K562 (cell line): Measurements from ENCODE around the gene RNF224. TPM values are rescaled to one million over a fixed set of nuclear protein-coding genes. Genes with fewer than 3 reads are reported as not detected.
A peak's percentile ranks its signal among the peaks of the same experiment; 100 is the strongest.

Source experiments
- GABPA ChIP-seq: fragments of 200-800 bp; sonication (Bioruptor generic); conservative IDR thresholded peaks from 2 replicates; pipeline ENCODE4 v1.6.1; 2016; ENCODE audit warnings: low read depth, missing genetic modification characterization, missing compliant biosample characterization
- HMGN3 ChIP-seq: IDR thresholded peaks from 2 replicates; pipeline ENCODE4 v1.6.1; 2011; ENCODE audit warnings: borderline replicate concordance, low read depth, mild to moderate bottlenecking, mixed read lengths, low read length; ENCODE audit not compliant: insufficient read length; ENCODE audit errors: extremely low read depth
- MXD1 ChIP-seq: fragments of 250-450 bp; sonication (Bioruptor Pico); IDR thresholded peaks from 2 replicates; pipeline ENCODE4 v1.8.0; 2021; ENCODE audit warnings: borderline replicate concordance, mild to moderate bottlenecking, moderate library complexity; ENCODE audit not compliant: poor library complexity, severe bottlenecking
- MYNN ChIP-seq, 2 experiments: sonication (generic); formaldehyde crosslinking in 1 of 2; IDR thresholded peaks; 2 replicates each; pipeline versions ENCODE4 v1.5.0 to v1.6.1; 2016 to 2020; ENCODE audit warnings: antibody characterized with exemption in 1 of 2, missing genetic modification reagents in 1 of 2
- RBFOX2 ChIP-seq: fragments of 200-400 bp; formaldehyde crosslinking; IDR thresholded peaks from 2 replicates; pipeline ENCODE4 v1.6.1; 2017; ENCODE audit warnings: low read depth, mild to moderate bottlenecking, low read length, moderate library complexity
- TBP ChIP-seq: optimal IDR thresholded peaks from 2 replicates; pipeline ENCODE3; 2011; ENCODE audit warnings: low read depth, low read length, improper control_type of control experiment
- TEAD1 ChIP-seq, 2 experiments: fragments of 450-650 bp in 1 of 2; sonication (generic) in 1 of 2; formaldehyde crosslinking; IDR thresholded peaks; 2 replicates each; pipeline versions ENCODE4 v1.4.0 to v1.8.0; 2020 to 2022; ENCODE audit warnings: mild to moderate bottlenecking in 2 of 2, missing genetic modification reagents in 1 of 2
- ZBTB1 ChIP-seq: sonication (generic); formaldehyde crosslinking; IDR thresholded peaks from 2 replicates; pipeline ENCODE4 v1.8.1; 2023; ENCODE audit warnings: missing genetic modification reagents, low read depth, mild to moderate bottlenecking, borderline replicate concordance
- polyA plus RNA-seq, 8 experiments: library from polyadenylated mRNA; depleted of rRNA in 4 of 8; stranded (reverse) in 5 of 8; unstranded in 3 of 8; fragments of >200 nt; fragmentation: Nextera tagmentation in 2 of 8; fragmentation: Illumina TruSeq in 1 of 8; extraction: Ambion mirVana in 2 of 8; extraction: Trizol in 1 of 8; gene quantifications; 2 replicates each; pipeline versions ENCODE4 v1.2.1 to v1.2.3, GENCODE V29; 2011 to 2014; ENCODE audit warnings: inconsistent platforms in 1 of 8, missing spikeins in 1 of 8
- total RNA-seq, 7 experiments: library from RNA; depleted of rRNA in 6 of 7; stranded (reverse); fragments of >200 nt in 6 of 7; fragmentation: Illumina TruSeq in 2 of 7; extraction: Trizol in 2 of 7; gene quantifications; 2 replicates each; pipeline versions ENCODE4 v1.2.1 to v1.2.3, GENCODE V29; 2011 to 2021; ENCODE audit warnings: low replicate concordance in 1 of 7
- TF ChIP-seq, protein P1 (sequence below): fragments of 250-450 bp; sonication (Bioruptor Pico); IDR thresholded peaks from 2 replicates; pipeline ENCODE4 v1.9.0; 2021; ENCODE audit warnings: mild to moderate bottlenecking, inconsistent platforms
- TF ChIP-seq, protein P2 (sequence below): fragments of 450-650 bp; IDR thresholded peaks from 2 replicates; pipeline ENCODE4 v1.6.1; 2016; ENCODE audit warnings: mild to moderate bottlenecking, moderate library complexity

Gene RNF224
- total and polyA plus RNA-seq, 9 of the 15 experiments (the other 6 are each of a cell fraction or from before 2014, with no cell fraction given): not detected

GRCh38 chr9:137223078-137223970, 4.0 kb upstream of the RNF224 start (continued):
- TF ChIP-seq ZBTB1 (CRISPR knock-in tag): 0 out of 2 replicates have a peak, but pooled peaks have one; percentile 6
- TF ChIP-seq, protein P1, sequence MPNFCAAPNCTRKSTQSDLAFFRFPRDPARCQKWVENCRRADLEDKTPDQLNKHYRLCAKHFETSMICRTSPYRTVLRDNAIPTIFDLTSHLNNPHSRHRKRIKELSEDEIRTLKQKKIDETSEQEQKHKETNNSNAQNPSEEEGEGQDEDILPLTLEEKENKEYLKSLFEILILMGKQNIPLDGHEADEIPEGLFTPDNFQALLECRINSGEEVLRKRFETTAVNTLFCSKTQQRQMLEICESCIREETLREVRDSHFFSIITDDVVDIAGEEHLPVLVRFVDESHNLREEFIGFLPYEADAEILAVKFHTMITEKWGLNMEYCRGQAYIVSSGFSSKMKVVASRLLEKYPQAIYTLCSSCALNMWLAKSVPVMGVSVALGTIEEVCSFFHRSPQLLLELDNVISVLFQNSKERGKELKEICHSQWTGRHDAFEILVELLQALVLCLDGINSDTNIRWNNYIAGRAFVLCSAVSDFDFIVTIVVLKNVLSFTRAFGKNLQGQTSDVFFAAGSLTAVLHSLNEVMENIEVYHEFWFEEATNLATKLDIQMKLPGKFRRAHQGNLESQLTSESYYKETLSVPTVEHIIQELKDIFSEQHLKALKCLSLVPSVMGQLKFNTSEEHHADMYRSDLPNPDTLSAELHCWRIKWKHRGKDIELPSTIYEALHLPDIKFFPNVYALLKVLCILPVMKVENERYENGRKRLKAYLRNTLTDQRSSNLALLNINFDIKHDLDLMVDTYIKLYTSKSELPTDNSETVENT (CRISPR knock-in tag): peak; percentile 64; the same call in 1 of the 2 replicates
- TF ChIP-seq, protein P2, sequence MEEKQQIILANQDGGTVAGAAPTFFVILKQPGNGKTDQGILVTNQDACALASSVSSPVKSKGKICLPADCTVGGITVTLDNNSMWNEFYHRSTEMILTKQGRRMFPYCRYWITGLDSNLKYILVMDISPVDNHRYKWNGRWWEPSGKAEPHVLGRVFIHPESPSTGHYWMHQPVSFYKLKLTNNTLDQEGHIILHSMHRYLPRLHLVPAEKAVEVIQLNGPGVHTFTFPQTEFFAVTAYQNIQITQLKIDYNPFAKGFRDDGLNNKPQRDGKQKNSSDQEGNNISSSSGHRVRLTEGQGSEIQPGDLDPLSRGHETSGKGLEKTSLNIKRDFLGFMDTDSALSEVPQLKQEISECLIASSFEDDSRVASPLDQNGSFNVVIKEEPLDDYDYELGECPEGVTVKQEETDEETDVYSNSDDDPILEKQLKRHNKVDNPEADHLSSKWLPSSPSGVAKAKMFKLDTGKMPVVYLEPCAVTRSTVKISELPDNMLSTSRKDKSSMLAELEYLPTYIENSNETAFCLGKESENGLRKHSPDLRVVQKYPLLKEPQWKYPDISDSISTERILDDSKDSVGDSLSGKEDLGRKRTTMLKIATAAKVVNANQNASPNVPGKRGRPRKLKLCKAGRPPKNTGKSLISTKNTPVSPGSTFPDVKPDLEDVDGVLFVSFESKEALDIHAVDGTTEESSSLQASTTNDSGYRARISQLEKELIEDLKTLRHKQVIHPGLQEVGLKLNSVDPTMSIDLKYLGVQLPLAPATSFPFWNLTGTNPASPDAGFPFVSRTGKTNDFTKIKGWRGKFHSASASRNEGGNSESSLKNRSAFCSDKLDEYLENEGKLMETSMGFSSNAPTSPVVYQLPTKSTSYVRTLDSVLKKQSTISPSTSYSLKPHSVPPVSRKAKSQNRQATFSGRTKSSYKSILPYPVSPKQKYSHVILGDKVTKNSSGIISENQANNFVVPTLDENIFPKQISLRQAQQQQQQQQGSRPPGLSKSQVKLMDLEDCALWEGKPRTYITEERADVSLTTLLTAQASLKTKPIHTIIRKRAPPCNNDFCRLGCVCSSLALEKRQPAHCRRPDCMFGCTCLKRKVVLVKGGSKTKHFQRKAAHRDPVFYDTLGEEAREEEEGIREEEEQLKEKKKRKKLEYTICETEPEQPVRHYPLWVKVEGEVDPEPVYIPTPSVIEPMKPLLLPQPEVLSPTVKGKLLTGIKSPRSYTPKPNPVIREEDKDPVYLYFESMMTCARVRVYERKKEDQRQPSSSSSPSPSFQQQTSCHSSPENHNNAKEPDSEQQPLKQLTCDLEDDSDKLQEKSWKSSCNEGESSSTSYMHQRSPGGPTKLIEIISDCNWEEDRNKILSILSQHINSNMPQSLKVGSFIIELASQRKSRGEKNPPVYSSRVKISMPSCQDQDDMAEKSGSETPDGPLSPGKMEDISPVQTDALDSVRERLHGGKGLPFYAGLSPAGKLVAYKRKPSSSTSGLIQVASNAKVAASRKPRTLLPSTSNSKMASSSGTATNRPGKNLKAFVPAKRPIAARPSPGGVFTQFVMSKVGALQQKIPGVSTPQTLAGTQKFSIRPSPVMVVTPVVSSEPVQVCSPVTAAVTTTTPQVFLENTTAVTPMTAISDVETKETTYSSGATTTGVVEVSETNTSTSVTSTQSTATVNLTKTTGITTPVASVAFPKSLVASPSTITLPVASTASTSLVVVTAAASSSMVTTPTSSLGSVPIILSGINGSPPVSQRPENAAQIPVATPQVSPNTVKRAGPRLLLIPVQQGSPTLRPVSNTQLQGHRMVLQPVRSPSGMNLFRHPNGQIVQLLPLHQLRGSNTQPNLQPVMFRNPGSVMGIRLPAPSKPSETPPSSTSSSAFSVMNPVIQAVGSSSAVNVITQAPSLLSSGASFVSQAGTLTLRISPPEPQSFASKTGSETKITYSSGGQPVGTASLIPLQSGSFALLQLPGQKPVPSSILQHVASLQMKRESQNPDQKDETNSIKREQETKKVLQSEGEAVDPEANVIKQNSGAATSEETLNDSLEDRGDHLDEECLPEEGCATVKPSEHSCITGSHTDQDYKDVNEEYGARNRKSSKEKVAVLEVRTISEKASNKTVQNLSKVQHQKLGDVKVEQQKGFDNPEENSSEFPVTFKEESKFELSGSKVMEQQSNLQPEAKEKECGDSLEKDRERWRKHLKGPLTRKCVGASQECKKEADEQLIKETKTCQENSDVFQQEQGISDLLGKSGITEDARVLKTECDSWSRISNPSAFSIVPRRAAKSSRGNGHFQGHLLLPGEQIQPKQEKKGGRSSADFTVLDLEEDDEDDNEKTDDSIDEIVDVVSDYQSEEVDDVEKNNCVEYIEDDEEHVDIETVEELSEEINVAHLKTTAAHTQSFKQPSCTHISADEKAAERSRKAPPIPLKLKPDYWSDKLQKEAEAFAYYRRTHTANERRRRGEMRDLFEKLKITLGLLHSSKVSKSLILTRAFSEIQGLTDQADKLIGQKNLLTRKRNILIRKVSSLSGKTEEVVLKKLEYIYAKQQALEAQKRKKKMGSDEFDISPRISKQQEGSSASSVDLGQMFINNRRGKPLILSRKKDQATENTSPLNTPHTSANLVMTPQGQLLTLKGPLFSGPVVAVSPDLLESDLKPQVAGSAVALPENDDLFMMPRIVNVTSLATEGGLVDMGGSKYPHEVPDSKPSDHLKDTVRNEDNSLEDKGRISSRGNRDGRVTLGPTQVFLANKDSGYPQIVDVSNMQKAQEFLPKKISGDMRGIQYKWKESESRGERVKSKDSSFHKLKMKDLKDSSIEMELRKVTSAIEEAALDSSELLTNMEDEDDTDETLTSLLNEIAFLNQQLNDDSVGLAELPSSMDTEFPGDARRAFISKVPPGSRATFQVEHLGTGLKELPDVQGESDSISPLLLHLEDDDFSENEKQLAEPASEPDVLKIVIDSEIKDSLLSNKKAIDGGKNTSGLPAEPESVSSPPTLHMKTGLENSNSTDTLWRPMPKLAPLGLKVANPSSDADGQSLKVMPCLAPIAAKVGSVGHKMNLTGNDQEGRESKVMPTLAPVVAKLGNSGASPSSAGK: peak; percentile 28; the same call in 1 of the 2 replicates
- TF ChIP-seq RBFOX2: peak; percentile 84
- TF ChIP-seq HMGN3: peak; percentile 45
- TF ChIP-seq TEAD1 (CRISPR knock-in tag; IDR thresholded peaks at IDR 0.05): 0 out of 4 replicates have a peak, but pooled peaks of 1 of the 2 experiments have one; percentile 12
- no peak for TF ChIP-seq MXD1 (CRISPR knock-in tag)
- TF ChIP-seq GABPA (tag): peak; percentile 97
- peak; percentile 58 for TF ChIP-seq TBP
- TF ChIP-seq MYNN (IDR thresholded peaks at IDR 0.05): peak; percentile 8; the same call in 1 of the 2 replicates
- no peak for TF ChIP-seq MYNN (CRISPR knock-in tag; IDR thresholded peaks at IDR 0.05)
